GM12891 (cell line): ENCODE results near the gene ASB2.

ENCODE experiments used
- POLR2A ChIP-seq: IDR thresholded peaks from 2 replicates; pipeline ENCODE4 v1.6.1; 2011; ENCODE audit warnings: low read depth, low read length, control low read depth
- SPI1 ChIP-seq: IDR thresholded peaks from 2 replicates; pipeline ENCODE4 v1.6.1; 2011; ENCODE audit warnings: low read depth, low read length, control low read depth

DNA sequence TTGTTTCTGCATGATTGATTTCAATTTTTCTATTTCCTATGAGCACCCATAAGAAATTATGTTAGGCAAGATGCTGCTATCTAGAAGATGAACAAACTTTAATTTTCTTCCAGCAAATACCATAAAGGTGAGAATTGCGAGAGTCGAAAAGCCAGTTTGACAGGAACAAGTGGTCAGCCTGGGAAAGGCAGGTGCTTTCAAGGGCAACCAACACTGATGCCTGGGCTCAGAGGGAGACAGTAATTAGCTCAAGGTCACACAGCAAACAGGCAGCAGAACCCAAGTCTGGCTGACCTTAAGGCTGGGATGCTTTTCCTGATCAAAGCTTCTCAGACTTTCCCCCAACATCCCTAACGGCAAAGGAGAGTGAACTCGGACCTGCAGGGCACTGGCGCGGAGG lies 43.0 kb upstream of the ASB2 start:
- TF ChIP-seq SPI1 (no peak), POLR2A (no peak)
